Right ventricle myocardium inferior (tissue), 1 donor: ENCODE measurements around the gene UMPS. TPM values are rescaled to one million over a fixed set of nuclear protein-coding genes. Genes with fewer than 3 reads are reported as not detected.
A peak's percentile ranks its signal among the peaks of the same experiment; 100 is the strongest.
"Not testable (repeated sequence)": the region's sequence is repeated elsewhere in the genome, so short reads cannot be mapped to it uniquely, and the experiment has no call there.

Source experiments
- ATAC-seq: fragments of 200-7000 bp; cut with Tn5 transposase; one replicate; pipeline ENCODE4 v1.9.1; 2020; ENCODE audit warnings: mild to moderate bottlenecking, moderate library complexity
- DNase-seq: peaks from one replicate; pipeline ENCODE4 v3.0.0; 2021; ENCODE audit errors: missing footprints
- intact Hi-C: fragments of 100-400 bp; cut with DNase I; formaldehyde crosslinking; loops from one replicate; pipeline ENCODE4 v1.11.0; 2022
- total RNA-seq: library from RNA; stranded (reverse); fragmentation: NEBNext Ultra II Directional; extraction: Animal tissue kit (Norgen Biotek cat#: 25700); gene quantifications from one replicate; pipeline ENCODE4 v1.2.1, GENCODE V29; 2021
- donor health status: DM: no; HTN: yes; CAD: no; lungs with severe emphysema.

UMPS gene
- total RNA-seq, 1 donor from 2014 or later, result 9.4 TPM

DNA sequence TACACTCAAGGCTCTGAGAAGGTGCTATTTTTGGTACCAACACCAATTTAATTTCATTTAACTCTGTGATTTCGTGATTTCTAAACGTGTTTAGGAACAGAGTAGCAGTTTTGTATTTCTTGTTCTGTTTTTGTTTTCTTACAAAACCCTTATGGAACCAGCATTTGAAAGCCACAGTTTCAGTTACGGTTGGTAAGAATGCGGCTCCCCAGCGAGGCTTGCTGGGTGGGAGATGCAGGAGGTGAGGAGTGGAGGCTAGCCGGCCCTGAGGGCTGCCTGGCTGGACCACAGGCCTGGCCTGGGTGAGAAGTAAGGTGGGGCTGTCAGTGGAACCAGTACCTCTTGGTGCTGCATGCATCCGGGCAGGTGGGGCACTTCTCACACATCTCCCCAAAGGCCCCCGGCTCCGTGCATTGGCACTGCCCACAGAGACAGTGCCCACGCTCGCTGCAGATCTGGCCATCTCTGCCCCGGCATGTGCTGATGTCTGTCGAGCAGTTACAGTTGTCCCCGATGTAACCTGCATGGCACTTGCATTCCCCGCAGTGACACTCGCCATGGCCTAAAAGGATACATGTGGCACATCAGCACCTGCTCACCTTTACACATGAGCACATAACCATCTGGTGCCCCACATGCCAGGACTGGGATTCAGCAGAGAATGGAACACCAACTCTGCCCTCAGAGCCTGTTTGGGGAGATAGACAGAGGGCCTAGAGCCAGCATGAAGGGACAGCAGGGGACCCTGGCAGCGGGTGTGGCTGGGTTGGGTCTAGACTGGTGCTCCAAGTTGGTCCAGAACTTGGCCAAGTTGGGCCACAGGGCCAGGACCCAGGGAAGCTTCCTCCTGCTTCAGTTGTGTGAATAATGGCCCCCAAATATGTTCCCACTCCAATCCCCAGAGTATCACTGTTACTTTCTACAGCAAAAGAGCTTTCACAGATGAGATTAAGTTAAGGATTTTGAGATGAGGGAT, 43.4 kb downstream of the UMPS start:
- intact Hi-C loops, result loop anchor here (2.0 to 5.0 kb wide), 2 partner anchors 39 to 113 kb away; partner anchors contain the start of gene ITGB5
- no peak for DNase-seq

DNA sequence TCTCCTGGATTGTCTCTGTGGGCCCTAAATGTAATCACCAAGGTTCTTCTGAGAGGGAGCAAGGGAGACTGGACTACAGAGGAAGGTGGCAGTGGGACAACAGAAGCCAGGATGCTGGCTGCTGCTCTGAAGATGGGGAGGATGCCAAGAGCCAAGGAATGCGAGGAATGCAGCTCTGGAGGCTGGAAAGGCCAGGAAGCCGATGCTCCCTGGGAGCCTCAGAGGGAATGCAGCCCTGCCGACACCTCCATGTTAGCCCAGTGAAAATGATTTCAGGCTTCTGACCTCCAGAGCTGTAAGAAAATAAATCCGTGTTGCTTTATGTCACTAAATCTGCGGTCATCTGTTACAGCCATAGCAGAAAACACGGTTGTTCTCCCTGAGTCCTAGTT, 44.1 kb downstream of the UMPS start:
- intact Hi-C loops, result loop anchor here (5.0 kb wide), 1 partner anchor 38 kb away; no protein-coding TSS in a partner anchor
- peak; percentile 51 for ATAC-seq
- DNase-seq, result no peak

More for the DNA sequence above, 43.4 kb downstream of the UMPS start:
- ATAC-seq, result no peak

DNA sequence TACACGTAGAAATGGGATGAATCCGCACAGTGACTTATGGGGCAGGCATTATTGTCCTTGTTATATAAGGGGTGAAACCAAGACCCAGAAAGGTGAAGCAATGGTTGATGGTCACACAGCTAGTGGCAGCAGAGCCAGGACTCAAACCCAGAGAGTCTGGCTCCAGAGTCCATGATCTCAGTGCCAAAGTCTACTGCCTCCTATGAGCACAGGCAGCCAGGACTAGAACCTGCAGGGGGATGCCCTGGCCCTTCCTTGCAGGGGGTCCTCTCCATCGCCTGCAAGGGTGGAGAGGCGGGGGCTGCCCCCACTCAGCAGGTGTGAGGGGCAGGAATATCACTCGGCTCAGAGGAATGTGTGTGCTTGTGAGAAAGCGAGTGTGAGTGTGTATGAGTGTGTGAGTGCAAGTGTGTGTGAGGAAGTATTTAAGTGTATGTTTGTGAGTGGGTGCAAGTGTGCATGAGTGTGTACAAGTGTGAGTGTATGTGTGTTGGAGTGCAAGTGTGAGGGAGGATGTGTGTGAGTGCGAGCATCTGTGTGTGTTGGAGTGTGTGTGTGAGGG, 44.7 kb downstream of the UMPS start:
- DNase-seq (no peak), ATAC-seq (no peak)
- intact Hi-C loops, result loop anchor here (5.0 kb wide), 1 partner anchor 37 kb away; no protein-coding TSS in a partner anchor

DNA sequence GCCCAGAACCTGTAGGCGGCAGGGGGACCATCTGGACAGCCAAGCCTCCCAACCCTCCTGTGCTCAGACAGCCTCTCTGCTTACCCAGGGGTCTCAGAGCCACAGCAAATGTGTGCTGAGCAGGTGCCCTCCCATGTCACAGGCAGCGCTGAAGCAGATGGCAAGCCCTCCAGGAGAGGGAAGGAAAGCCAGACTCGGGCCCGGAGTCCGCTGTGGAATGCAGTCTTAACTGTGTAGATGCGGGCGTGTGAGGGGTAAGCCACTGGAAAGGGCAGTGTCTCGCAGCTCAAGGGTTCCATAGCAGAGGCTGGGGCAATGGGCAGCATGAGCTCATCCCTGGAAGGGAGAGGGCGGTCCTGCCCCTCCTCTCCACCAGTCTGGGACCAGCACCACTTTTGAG, 45.6 kb downstream of the UMPS start:
- intact Hi-C loops, result no loop called here
- DNase-seq (no peak), ATAC-seq (no peak)

DNA sequence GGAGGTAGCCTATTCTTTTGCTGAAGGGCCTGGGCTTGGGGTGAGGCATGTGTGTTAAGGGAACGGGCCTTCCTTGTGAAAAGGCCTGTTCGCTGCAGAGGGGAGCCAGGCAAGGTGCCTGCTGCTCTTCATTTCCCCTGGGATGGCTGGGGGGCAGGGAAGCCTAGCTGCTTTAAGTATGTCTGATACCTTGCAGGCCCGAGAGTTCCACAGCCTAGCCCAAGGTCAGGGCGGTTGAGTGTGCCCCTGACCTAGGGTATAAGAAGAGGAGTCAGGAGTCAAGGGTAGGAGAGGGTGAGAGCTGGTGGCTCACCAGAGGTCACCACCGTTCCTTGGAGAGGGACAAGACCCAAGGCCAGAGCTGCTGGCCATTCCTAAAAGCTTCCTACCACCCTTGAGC, 46.6 kb downstream of the UMPS start:
- intact Hi-C loops, result no loop called here
- no peak for DNase-seq
- ATAC-seq, result no peak

DNA sequence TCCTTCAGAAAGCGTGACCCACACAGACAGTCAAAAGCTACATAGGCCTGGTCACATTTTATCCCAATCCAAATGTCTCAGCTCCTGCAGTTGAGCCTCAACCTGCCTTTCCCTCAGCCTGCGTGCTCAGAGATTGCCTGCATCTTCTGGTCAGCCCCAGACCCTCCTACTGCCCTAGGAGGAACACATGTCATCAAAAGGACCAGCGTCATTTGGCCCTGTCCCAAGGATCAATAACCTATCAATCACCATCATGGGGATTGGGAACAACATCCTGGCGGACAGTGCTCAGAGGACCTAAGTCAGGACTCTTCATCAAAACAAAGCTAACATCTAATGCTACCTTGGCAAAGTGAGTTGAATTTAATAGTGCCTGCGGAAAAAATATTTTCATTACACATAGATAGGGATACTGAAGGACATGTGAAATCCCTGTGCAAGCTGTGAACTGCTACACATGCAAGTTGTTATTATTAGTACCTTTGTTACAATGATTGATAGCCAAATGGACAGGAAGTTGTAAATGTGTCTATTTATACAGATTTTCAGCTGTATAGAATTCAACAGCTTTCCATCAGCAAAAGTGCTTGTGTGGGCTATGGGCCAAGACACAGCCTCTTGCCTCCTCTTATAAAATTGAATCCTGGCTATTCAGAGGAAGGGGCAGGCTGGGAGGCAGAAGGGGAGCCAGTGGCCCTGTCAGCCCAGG, 47.7 kb downstream of the UMPS start:
- intact Hi-C loops, result no loop called here
- no peak for DNase-seq
- ATAC-seq, result no peak

DNA sequence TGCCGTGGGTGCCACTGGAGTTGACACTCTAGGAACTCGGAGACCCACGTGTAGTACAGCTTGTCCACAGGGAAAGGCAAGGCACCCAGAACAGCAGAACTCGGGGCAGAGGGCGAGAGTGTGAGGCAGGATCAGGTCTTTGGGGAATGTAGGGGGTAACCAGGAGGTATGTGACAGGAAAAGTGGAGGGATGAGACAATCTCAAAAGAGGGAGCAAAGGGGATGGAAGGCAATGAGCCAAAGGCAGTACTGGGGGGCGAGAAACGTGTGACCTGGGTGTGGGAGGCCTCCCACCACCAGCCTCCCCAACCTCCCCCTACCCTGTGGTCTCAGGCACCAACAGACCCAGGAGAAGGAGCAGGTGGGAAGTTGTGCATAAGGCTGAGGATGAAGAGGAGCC, 48.9 kb downstream of the UMPS start:
- no peak for DNase-seq
- no peak for ATAC-seq
- intact Hi-C loops, result no loop called here

DNA sequence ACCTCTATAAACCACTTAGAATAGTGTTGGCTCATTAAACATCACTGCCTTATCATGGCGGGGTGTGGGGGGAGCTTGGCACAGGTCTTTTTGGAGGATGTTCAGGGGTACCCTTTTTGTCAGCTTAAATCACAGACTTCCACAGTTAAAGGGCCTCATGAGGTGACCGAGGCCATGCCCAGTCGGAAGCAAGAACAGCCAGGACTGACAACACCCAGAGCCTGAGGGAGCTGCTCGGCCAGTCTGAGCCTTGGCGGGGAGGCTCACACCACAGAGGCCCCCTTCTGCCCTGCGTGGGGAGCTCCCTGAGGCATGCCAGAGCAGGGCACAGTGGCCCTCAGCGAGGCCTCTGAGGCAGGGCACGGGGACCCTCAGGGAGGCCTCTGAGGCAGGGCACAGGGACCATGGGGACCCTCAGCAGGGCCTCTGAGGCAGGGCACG, 49.5 kb downstream of the UMPS start:
- intact Hi-C loops, result no loop called here
- no peak for ATAC-seq
- no peak for DNase-seq

DNA sequence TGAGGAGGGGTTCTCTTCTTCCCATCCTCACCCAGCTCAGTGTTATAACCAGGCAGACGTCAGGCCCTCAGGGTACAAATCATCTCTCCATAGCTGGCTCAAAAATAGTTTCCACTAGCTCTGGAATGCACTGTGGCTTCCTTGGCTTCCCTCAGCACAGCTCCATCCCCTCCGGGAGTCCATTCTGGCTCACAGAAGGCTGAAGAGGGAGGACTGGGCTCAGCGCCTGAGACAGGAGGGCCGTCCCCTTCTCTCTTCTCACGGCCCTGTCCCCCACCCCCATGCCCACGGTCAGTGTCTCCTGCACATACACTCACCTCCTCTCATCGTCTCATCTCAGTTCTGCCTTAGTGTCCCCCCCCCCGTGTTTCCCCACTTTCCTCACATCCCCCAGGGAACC, 50.1 kb downstream of the UMPS start:
- intact Hi-C loops, result no loop called here
- peak; percentile 85 for DNase-seq
- ATAC-seq, result peak; percentile 85

DNA sequence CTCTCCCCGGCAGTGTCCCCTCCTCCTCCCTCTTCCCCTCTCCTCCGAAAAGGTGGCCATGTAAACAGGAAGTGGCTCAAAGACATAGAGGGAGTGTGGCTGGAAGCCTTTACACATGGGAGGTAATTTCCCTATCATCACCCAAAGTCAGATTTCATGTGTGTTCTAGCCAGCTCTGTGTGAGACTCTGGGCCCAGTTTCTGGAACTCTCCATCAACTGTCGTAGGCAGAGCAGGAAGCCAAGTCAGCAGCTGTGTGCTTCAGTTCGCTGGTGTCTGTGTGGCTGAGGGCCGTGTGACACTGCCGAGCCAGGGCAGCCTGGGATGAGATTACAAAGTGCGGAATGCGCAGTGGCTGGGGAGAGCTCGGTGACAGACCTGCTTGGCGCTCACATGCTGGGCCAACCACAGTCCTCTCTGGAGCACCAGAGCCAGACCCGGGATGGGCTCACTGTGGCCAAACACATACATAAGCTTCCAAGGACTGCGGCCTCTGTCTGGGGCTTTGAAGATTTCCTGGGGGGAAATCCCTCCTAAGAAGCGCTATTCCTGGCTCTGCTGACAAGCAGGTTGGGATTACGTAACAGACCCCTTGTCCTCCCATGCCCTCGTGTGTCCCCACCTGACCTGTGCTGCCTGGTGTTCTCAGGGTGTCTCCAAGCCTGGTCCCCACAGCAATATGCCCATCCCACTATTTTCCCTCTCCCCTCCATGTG, 50.7 kb downstream of the UMPS start:
- DNase-seq (peak; percentile 92), ATAC-seq (peak; percentile 92)
- intact Hi-C loops, result no loop called here

DNA sequence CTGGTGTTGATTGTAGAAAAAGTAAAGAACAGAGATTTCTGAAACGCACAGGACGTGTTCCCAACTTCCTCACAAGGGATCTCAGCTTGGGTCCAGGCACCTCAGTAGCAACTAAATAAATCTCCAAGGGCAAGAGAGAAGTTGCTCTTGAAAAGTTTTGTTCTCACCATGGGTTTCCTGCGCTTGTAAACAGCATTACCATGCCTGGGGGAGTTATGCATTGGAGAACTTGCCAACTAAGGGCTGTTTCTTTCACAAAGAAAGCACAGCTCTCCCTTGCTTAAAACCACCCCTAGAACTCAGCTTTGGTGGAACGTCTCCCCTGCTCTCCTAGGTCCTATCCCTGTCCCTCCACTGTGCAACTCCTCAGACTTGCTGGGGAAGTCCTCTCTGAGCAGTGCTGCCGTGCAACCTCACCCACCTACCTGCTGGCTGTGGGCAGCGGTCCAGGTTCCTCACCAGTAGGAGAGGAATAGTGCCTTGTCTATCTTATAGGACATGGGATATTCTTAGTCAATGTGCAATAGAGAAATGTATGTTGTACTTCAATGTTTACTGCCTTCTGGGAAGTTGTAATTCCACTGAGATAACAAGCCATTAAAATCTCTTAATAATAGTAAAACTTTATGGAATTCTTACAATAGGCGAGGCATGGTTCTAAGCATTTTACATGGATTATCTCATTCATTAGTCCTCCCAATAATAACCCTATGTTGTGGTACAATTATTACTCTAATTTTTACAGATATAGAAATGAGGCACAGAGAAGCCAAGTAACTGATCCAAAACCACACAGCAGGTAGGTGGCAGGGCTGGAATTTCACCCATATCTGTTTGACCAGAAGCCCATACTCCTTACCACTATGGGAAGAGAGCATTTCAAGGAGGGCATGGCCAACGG, 51.5 kb downstream of the UMPS start:
- intact Hi-C loops, result no loop called here
- ATAC-seq, result no peak
- no peak for DNase-seq

DNA sequence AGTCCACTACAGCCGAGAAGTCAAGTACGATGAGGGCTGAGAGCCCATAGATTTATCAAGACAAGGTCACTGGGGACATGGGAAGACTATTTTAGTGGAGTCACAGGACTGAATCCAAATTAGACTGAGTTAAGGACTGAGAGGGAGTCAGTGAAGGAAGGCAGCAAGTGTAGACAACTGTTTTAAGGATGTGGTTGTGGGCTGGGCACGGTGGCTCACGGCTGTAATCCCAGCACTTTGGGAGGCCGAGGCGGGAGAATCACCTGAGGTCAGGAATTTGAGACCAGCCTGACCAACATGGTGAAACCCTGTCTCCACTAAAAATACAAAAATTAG, 52.1 kb downstream of the UMPS start:
- DNase-seq, ATAC-seq, intact Hi-C loops: not testable (repeated sequence)

DNA sequence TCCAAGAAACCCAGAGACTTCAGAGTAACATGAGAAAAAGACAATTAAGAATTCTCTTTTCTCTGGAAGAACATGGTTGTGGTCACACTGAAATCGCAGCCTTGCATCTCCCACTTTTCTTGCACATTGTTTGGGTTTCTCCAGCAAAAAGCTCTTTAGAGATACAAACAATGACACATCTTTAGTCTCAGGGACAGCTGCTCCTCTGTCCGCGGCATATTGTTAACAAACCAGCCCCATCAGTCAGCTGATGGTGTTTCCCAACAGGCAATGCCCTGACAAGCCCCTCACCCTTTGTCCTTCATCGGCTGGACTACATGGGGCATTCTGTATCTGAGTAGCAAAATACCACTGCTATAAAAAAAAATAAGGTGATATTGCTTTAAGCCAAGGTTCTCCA, 53.4 kb downstream of the UMPS start:
- ATAC-seq (no peak), DNase-seq (no peak)
- intact Hi-C loops, result no loop called here

DNA sequence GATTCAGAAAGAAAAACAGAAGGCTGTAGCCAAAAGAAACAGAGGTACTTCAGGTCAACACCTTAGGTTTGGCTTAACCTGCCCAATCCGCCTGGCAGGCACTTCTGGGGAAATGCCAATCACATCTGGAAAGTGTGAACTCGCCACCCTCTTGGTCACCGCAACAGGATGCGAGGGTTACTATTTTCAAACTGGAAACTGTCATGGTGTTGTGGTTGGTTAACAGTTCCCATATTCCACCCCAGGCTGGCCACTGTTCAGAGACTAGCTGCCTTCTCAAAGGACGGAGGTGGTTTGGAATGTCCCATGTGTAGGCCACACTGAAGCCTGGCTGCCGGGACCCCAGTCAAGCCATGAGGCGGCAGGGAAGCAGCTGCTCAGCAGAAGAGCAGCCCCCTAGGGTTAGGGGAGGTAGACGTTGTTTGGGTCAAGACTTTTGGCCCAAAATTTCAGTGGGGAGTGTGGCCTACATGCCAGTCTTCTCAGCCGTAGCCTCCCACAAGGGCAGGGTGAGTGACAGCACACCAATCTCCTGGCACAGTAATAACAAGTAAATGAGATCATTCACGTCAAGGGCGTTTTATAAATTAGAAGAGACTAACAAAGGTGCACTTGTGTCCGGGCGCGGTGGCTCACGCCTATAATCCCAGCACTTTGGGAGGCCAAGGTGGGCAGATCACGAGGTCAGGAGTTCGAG, 54.6 kb downstream of the UMPS start:
- DNase-seq (no peak), ATAC-seq (no peak)
- intact Hi-C loops, result loop anchor here (5.0 kb wide), 1 partner anchor 47 kb away; no protein-coding TSS in a partner anchor

DNA sequence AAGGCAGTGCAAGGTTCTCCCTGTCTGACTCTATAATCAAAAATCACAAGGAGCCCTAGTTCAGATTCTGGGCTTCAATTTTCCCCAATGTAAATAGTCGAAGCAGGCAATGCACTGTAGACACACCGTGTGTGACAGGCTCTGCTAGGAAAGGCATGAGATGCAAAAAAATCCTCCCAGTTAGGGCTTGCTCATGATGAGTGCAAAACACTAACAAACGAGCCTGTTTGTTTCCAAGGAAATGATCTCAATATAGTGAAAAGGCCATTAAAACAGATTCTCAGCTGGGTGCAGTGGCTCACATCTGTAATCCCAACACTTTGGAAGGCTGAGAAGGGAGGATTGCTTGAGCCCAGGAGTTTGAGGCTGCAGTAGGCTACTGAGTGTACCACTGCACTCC, 55.7 kb downstream of the UMPS start:
- intact Hi-C loops, result loop anchor here (5.0 kb wide), 1 partner anchor 46 kb away; no protein-coding TSS in a partner anchor
- DNase-seq, result no peak
- ATAC-seq, result no peak

DNA sequence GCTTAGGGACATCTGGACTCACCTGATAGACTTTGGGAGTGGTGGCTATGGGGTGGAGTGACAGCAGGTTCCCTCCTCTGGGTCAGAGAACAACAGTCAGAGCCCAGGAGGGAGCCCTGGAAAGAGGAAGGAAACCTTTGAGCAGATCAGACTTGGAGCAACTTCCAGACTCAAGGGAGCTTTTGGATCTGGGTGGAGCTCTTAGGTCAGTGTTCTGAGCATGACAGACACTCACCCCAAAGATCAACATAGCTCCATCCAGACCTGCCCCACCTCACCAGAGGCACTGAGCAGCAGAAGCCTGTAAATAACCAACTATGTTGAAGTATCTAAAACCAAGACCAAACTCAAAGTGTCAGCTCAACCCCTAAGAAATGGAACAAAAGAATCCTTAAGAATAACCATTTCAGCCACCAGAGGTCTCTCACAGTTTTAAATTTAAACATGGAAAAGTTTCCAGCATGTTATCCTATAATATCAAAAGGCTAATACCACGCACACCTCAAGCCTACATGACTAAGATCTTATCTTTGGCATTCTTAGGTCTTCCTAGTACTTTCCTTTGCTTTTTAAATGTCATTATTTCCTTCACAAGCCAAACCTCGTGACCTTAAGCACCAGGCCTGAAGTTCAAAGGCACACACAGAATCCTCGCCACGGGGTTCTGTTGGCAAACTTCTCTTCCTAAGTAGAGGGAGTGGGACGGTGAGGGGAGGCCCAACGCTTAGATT, 56.4 kb downstream of the UMPS start:
- DNase-seq (no peak), ATAC-seq (peak; percentile 33)
- intact Hi-C loops, result loop anchor here (5.0 kb wide), 1 partner anchor 46 kb away; no protein-coding TSS in a partner anchor
